Cortex of kidney (tissue), 1 donor: ENCODE measurements around the gene DUSP6.
"Not testable (repeated sequence)": the region's sequence is repeated elsewhere in the genome, so short reads cannot be mapped to it uniquely, and the experiment has no call there.

Experiments
- DNase-seq: peaks from one replicate; lab custom pipeline; 2025; lab: John Stamatoyannopoulos, UW

The DUSP6 gene

GRCh38 chr12:89351489-89352241, 636 bp downstream of the DUSP6 start:
- no peak for DNase-seq

- no peak for DNase-seq
Measured at GRCh38 chr12:89350630-89351488, 1.4 kb downstream of the DUSP6 start.

DNA sequence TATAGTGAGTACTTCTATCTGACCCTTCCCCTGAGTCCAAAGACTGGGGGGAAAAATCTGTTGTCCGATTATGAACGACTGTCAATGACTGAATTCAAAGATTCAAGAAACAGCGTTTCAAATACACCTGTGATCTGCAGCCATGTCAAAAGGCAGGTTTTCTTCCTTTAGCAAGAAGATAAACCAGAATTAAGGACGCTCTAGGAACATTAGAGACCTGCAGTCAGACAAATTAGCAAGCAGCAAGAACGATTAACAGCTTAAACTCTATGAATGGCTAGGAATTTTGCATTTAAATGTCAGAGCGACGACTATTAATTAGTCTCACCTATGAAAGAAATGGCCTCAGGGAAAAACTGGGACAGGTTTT, 2.1 kb downstream of the DUSP6 start:
- no peak for DNase-seq

- DNase-seq, result no peak
Measured at GRCh38 chr12:89349814-89350213, 2.5 kb downstream of the DUSP6 start.

- DNase-seq, result no peak
Measured at GRCh38 chr12:89348894-89349699, 3.2 kb downstream of the DUSP6 start.

- DNase-seq, result no peak
Measured at GRCh38 chr12:89347325-89347829, 4.9 kb downstream of the DUSP6 start.

DNA sequence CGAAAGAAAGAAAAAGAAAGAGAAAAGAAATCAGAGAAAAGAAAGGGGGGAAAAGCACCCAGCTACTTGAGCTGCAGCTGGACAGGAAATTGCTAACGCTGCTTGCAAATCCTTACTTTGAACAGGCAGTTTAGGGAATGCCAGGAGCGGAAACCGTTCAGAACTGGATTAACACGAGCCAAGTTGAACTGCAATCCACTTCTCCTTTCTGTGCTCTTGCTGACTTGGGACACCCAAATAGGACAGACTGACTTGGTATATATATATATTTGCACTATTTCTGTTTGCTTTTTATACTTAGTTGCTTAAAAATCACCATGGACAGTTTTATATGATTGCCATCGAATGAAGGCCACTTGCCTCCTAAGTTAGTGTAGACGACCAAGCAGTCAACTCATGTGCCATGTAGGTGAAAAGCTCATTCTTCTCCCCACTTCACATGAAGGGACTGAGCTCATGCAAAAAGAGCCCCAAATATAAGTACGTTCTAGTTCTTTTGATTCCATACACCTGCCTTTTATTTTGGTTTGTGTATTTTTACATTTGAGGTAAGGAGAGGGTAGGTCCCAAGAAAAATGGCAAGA, 5.5 kb downstream of the DUSP6 start:
- no peak for DNase-seq

DNA sequence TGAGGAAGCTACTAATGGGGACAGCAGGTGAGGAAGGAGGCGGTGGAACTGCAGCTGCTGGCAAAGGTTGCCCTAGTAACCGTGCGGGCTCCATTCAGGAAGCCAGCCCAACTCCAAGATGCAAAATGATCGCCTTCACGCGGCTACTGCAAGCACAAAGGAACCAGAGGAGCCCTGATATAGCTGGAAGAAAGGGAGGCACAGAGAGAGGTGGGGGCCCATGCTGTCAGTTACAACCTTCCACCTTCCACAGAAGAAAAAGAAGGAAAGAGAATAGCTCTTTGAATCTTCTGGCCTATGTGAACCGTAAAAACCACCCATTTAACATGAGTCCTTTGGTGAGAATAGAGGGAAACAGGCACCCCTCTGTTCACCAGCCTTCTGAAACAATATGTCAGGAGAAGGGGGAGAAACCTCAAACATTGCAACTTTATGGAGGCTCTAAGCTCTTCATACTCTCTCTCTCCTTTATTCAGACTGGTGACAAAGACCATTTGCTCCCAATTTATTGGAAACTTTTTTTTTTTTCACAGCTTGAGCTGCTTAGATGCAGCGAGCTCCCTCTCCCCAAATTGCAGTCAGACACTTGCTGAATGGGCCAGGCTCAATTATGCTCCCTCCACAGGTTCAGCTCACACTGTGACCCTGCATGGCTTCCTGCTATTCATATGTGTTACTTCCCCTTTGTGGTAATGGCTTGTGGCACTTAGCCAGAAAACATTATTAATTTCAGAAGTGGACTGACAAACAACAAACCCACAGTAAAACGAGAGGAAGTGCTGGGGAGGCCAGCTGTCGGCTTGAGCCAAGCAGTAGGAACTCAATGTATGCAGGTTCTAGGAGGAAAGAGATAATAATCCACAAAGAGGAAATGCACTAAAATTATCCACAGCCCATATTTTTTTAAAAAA, 6.2 kb downstream of the DUSP6 start:
- DNase-seq, result no peak

- no peak for DNase-seq
Measured at GRCh38 chr12:89345376-89345775, 6.9 kb downstream of the DUSP6 start.

DNA sequence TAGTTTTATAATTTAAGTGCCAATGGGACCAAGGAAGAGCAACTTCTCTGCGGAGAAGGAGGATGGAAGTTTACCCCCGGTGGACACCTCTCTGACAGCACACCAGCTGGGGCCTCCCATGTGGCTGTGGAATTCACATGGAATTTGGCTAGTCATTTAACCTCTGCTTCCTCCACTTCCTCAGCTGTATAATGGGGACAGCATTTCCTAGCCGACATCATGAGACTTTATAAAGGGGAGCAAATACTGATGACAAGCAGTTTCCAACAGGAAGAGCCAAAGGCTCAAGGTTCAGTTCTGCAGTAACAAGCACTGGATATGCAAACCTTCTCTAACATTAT, 7.5 kb downstream of the DUSP6 start:
- DNase-seq, result no peak

DNA sequence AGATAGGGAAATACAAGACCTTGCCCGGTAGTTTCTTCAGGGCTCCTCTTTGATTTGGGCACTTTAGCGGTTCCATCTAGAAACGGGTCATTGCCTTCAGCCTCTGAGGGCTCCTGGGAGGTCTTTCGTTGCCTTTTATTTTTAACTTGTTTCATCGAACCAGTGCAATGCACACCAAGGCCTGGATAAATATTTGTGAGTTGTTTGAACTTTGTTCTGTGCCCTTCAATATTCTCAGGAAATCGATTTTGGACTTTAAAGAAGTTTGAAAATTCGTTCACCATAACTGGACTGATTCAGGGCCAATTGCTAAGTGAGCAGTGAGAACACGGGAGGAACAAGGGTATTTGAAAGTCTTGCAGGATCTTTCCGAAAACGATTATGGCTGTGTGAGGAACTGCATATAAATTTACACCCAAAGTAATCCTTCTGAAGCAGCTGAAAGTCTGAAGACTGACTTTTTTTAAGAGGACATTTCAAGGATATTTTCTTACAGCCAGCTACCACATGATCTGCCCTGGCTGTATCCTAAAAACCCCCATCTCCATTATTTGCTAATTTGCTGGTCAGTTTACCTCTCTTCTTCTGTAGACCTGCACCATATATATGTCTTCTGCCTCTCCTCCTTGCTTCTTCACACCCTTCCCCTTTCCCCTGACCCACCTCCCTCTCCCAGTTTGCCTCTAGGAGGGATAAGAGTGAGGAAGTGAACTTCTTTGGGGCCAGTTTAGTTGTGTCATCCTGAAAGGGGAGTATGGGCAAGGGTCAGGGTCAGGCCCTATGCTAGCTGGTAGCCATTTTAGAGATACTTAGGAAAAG, 8.0 kb downstream of the DUSP6 start:
- DNase-seq, result no peak

DNA sequence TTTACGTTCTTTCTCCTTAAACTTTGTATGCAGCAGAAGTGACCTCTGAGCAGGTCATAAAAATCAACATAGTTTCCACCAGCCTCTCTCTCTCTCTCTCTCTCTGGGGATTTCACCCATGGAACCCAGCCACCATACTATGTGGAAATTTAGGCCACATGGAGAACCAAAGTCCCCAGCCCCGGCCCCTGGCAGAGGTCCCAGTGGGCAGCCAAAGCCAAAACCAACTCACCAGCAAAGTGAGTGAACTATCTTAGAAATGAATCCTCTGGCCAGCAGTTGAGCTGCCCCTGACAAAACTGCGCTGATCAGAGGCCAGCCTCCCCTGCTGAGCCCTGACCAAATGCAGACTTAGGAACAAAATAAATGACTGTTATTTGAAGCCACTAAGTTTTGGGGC, 9.2 kb downstream of the DUSP6 start:
- no peak for DNase-seq

- no peak for DNase-seq
Measured at GRCh38 chr12:89340861-89341260, 11.4 kb downstream of the DUSP6 start.

DNA sequence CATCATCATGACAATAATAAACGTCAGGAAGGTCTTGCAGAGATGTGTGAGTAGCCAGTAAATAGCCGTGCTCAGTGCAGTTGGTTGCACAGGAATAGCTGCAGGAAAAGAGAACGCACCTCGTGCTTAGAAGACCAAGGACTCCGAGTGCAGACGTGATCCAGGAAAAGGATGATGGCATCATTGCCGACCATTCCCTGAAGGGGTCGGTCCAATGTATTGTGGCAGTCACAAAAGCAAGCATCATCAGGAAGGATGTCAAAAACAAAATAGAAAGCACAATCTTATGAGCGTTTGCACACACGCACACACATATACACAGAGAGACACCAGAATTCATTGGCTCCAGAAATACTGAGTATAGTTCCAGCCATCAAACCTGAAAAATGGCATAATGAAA, 12.8 kb downstream of the DUSP6 start:
- no peak for DNase-seq

- not testable (repeated sequence) for DNase-seq
Measured at GRCh38 chr12:89337136-89337535, 15.2 kb downstream of the DUSP6 start.

GRCh38 chr12:89335452-89336244, 16.7 kb downstream of the DUSP6 start:
- DNase-seq, result no peak

GRCh38 chr12:89334548-89335169, 17.6 kb downstream of the DUSP6 start:
- no peak for DNase-seq

DNA sequence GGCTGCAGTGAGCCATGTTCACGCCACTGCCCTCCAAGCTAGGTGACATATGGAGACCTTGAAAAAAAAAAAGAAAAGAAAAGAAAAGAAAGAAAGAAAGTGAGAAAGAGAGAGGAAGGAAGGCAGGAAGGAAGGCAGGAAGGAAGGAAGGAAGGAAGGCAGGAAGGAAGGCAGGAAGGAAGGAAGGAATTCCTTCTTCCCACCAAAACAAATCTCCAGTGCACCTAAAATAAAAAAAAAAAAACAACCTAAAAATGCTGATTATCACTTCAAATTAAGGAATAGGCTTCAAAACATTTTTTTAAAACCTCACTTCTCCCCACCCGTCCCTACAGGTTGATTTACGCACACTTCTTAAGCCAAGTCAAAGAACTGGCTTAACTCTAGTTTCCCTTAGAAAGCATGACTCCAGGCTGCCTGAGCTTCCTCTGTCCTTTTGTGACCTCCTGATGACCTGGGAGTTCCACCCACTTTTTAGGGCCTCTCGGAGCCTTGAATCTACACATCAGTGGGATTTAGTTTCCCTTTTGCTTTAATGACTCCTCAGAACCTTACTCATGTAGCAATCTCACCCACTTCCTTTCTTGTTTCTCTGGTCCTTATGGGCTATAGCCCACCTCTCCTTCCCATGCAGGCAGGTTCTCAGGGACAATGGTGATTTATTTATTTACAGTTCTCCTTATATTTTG, 18.6 kb downstream of the DUSP6 start:
- DNase-seq, result no peak
